Fibroblast of mammary gland (primary cell): ENCODE data around the gene SMIM35.

Experiments used
- DNase-seq: peaks from one replicate; pipeline ENCODE4 v3.0.0-alpha.2; 2010; ENCODE audit warnings: low read depth
- H3K4me3 ChIP-seq: 2 replicates; pipeline ENCODE4 v1.5.1; 2011; ENCODE audit warnings: low read depth, mild to moderate bottlenecking, low read length, moderate library complexity; ENCODE audit not compliant: control insufficient read depth
- CTCF ChIP-seq: conservative IDR thresholded peaks from 2 replicates; pipeline ENCODE4 v1.5.1; 2011; ENCODE audit warnings: low read depth, low read length, inconsistent platforms; ENCODE audit not compliant: control insufficient read depth, insufficient read depth

SMIM35 gene

GRCh38 chr11:117960406-117960805 is 126.4 kb downstream of the SMIM35 start:
- no peak overlapping the region for H3K4me3 ChIP-seq
- no peak for TF ChIP-seq CTCF
- DNase-seq: no peak

- no peak overlapping the region for H3K4me3 ChIP-seq
- no peak for DNase-seq
- no peak for TF ChIP-seq CTCF
Measured at GRCh38 chr11:117959438-117960149, 127.2 kb downstream of the SMIM35 start.

- no peak for TF ChIP-seq CTCF
- DNase-seq: no peak
- no peak overlapping the region for H3K4me3 ChIP-seq
Measured at GRCh38 chr11:117958949-117959348, 127.8 kb downstream of the SMIM35 start.
